Neural cell (in vitro differentiated cells): ENCODE results near the gene GABPA. TPM values are rescaled to one million over a fixed set of nuclear protein-coding genes. Genes with fewer than 3 reads are reported as not detected.

Source experiments
- H2AFZ ChIP-seq: fragments of 200-600, 300-800 bp; sonication (generic), shearing (Covaris generic); 2 replicates; pipeline ENCODE4 v1.6.0; 2014; ENCODE audit warnings: low read depth, mild to moderate bottlenecking, antibody characterized with exemption, low read length, moderate library complexity
- H3F3A ChIP-seq: fragments of 200-600 bp; shearing (Covaris generic); 2 replicates; pipeline ENCODE4 v1.6.1; 2016; ENCODE audit warnings: mild to moderate bottlenecking, moderate library complexity, mixed read lengths, antibody characterized with exemption, low read length; ENCODE audit not compliant: insufficient read depth, poor library complexity, severe bottlenecking
- H3K27ac ChIP-seq: fragments of 200-600, 300-800 bp; sonication (generic), shearing (Covaris generic); 2 replicates; pipeline ENCODE4 v1.5.1; 2014; ENCODE audit warnings: mild to moderate bottlenecking, low read length, moderate library complexity
- H3K27me3 ChIP-seq: fragments of 300-800, 200-600 bp; sonication (generic), shearing (Covaris generic); 2 replicates; pipeline ENCODE4 v1.6.0; 2014; ENCODE audit warnings: mild to moderate bottlenecking, low read depth, low read length, moderate library complexity; ENCODE audit not compliant: insufficient read depth
- H3K36me3 ChIP-seq: fragments of 300-800, 200-600 bp; sonication (generic), shearing (Covaris generic); 2 replicates; pipeline ENCODE4 v1.5.1; 2014; ENCODE audit warnings: mild to moderate bottlenecking, antibody characterized with exemption, low read length, moderate library complexity; ENCODE audit not compliant: insufficient read depth
- H3K4me2 ChIP-seq: fragments of 300-800, 200-600 bp; sonication (generic), shearing (Covaris generic); 2 replicates; pipeline ENCODE4 v1.6.0; 2014; ENCODE audit warnings: mild to moderate bottlenecking, low read length
- H3K4me3 ChIP-seq: fragments of 300-800, 200-600 bp; sonication (generic), shearing (Covaris generic); 2 replicates; pipeline ENCODE4 v1.5.1; 2014; ENCODE audit warnings: mild to moderate bottlenecking, low read length, moderate library complexity
- H3K79me2 ChIP-seq: fragments of 200-600 bp; shearing (Covaris generic); replicated peaks from 2 replicates; pipeline ENCODE4 v1.6.0; 2014; ENCODE audit warnings: mild to moderate bottlenecking, low read length, moderate library complexity; ENCODE audit not compliant: insufficient read depth
- H3K9ac ChIP-seq: fragments of 300-800, 200-600 bp; sonication (generic), shearing (Covaris generic); 2 replicates; pipeline ENCODE4 v1.6.1; 2016; ENCODE audit warnings: mild to moderate bottlenecking, low read length, mixed read lengths
- H3K9me2 ChIP-seq: fragments of 200-600 bp; shearing (Covaris generic); 2 replicates; pipeline ENCODE4 v1.6.1; 2016; ENCODE audit warnings: mild to moderate bottlenecking, low read length, mixed read lengths; ENCODE audit not compliant: insufficient read depth
- H3K9me3 ChIP-seq: fragments of 200-600, 300-800 bp; sonication (generic), shearing (Covaris generic); 2 replicates; pipeline ENCODE4 v1.6.1; 2016; ENCODE audit warnings: mild to moderate bottlenecking, mixed run types, low read length, moderate library complexity, mixed read lengths
- H4K20me1 ChIP-seq: fragments of 200-600 bp; shearing (Covaris generic); 2 replicates; pipeline ENCODE4 v1.6.1; 2016; ENCODE audit warnings: mild to moderate bottlenecking, mixed run types; ENCODE audit not compliant: insufficient read depth
- EP300 ChIP-seq: fragments of 450-650 bp; conservative IDR thresholded peaks from 2 replicates; pipeline ENCODE4 v1.6.1; 2014; ENCODE audit warnings: antibody characterized with exemption, mild to moderate bottlenecking, moderate library complexity; ENCODE audit not compliant: poor library complexity, severe bottlenecking
- EZH2 ChIP-seq: fragments of 200-600, 300-800 bp; shearing (Covaris generic), sonication (generic); IDR thresholded peaks from 2 replicates; pipeline ENCODE4 v1.6.1; 2014; ENCODE audit warnings: antibody characterized with exemption, low read length, borderline replicate concordance, mild to moderate bottlenecking; ENCODE audit not compliant: insufficient read depth, poor library complexity, severe bottlenecking
- MXI1 ChIP-seq: fragments of 450-650 bp; conservative IDR thresholded peaks from 2 replicates; pipeline ENCODE4 v1.6.1; 2014; ENCODE audit warnings: antibody characterized with exemption, mild to moderate bottlenecking; ENCODE audit not compliant: poor library complexity, severe bottlenecking
- POLR2AphosphoS5 ChIP-seq: IDR thresholded peaks from 2 replicates; pipeline ENCODE4 v1.6.1; 2012
- RAD21 ChIP-seq: fragments of 450-650 bp; conservative IDR thresholded peaks from 2 replicates; pipeline ENCODE4 v1.6.1; 2014; ENCODE audit warnings: antibody characterized with exemption, mild to moderate bottlenecking, moderate library complexity
- SMC3 ChIP-seq: fragments of 450-650 bp; conservative IDR thresholded peaks from 2 replicates; pipeline ENCODE4 v1.6.1; 2014; ENCODE audit warnings: antibody characterized with exemption, mild to moderate bottlenecking, moderate library complexity; ENCODE audit not compliant: poor library complexity
- TAF1 ChIP-seq: IDR thresholded peaks from 2 replicates; pipeline ENCODE4 v1.6.1; 2012; ENCODE audit warnings: low read depth
- polyA plus RNA-seq: library from polyadenylated mRNA; depleted of rRNA; stranded (reverse); fragments of >200 nt; gene quantifications from 2 replicates; pipeline ENCODE4 v1.2.3, GENCODE V29; 2014
- TF ChIP-seq, protein P1 (sequence below): fragments of 450-650 bp; IDR thresholded peaks from 2 replicates; pipeline ENCODE4 v1.5.1; 2014; ENCODE audit warnings: antibody characterized with exemption, mild to moderate bottlenecking, moderate library complexity; ENCODE audit not compliant: poor library complexity, severe bottlenecking
- TF ChIP-seq, protein P2 (sequence below): IDR thresholded peaks from 2 replicates; pipeline ENCODE4 v1.6.1; 2012; ENCODE audit warnings: borderline replicate concordance

The GABPA gene
- polyA plus RNA-seq, 1 donor from 2014 or later: 45.4 TPM

DNA sequence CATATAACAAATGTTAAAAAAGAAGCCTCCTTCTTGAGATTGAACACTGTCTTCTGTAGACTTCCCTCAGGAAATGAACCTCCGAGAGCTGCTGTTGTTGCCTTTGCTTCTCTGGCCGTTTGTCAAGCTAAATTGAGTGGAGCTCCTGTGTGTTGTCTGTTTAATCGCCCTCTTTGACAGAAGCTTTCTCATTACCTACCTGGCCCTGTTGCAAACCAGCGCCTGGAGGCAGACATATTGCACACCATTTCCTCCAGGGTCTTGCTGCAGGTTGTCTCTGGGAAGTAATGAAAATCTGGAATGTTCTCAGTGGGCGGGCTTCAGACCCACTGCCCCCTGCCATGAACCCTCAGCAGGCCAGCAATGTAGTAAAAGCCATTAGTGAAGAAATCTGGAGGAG is 83.3 kb downstream of the GABPA start:
- H3F3A ChIP-seq: no peaks in the 10 kb centered on the region
- no peak overlapping the region for H2AFZ ChIP-seq
- no peaks in the 10 kb centered on the region for H4K20me1 ChIP-seq
- H3K36me3 ChIP-seq: no peaks in the 10 kb centered on the region
- H3K4me3 ChIP-seq: no peak overlapping the region
- no peaks in the 10 kb centered on the region for H3K27me3 ChIP-seq
- no peak overlapping the region for H3K27ac ChIP-seq
- H3K79me2 ChIP-seq: no peaks in the 10 kb centered on the region
- H3K9me2 ChIP-seq: no peaks in the 10 kb centered on the region
- no peak overlapping the region for H3K9ac ChIP-seq
- H3K4me2 ChIP-seq: no peak overlapping the region
- TF ChIP-seq SMC3: no peak
- no peak for TF ChIP-seq EZH2
- TF ChIP-seq EP300: no peak
- TF ChIP-seq, protein P1, sequence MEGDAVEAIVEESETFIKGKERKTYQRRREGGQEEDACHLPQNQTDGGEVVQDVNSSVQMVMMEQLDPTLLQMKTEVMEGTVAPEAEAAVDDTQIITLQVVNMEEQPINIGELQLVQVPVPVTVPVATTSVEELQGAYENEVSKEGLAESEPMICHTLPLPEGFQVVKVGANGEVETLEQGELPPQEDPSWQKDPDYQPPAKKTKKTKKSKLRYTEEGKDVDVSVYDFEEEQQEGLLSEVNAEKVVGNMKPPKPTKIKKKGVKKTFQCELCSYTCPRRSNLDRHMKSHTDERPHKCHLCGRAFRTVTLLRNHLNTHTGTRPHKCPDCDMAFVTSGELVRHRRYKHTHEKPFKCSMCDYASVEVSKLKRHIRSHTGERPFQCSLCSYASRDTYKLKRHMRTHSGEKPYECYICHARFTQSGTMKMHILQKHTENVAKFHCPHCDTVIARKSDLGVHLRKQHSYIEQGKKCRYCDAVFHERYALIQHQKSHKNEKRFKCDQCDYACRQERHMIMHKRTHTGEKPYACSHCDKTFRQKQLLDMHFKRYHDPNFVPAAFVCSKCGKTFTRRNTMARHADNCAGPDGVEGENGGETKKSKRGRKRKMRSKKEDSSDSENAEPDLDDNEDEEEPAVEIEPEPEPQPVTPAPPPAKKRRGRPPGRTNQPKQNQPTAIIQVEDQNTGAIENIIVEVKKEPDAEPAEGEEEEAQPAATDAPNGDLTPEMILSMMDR: no peak
- no peak for TF ChIP-seq POLR2AphosphoS5
- no peak for TF ChIP-seq RAD21
- TF ChIP-seq TAF1: no peak
- TF ChIP-seq, protein P2, sequence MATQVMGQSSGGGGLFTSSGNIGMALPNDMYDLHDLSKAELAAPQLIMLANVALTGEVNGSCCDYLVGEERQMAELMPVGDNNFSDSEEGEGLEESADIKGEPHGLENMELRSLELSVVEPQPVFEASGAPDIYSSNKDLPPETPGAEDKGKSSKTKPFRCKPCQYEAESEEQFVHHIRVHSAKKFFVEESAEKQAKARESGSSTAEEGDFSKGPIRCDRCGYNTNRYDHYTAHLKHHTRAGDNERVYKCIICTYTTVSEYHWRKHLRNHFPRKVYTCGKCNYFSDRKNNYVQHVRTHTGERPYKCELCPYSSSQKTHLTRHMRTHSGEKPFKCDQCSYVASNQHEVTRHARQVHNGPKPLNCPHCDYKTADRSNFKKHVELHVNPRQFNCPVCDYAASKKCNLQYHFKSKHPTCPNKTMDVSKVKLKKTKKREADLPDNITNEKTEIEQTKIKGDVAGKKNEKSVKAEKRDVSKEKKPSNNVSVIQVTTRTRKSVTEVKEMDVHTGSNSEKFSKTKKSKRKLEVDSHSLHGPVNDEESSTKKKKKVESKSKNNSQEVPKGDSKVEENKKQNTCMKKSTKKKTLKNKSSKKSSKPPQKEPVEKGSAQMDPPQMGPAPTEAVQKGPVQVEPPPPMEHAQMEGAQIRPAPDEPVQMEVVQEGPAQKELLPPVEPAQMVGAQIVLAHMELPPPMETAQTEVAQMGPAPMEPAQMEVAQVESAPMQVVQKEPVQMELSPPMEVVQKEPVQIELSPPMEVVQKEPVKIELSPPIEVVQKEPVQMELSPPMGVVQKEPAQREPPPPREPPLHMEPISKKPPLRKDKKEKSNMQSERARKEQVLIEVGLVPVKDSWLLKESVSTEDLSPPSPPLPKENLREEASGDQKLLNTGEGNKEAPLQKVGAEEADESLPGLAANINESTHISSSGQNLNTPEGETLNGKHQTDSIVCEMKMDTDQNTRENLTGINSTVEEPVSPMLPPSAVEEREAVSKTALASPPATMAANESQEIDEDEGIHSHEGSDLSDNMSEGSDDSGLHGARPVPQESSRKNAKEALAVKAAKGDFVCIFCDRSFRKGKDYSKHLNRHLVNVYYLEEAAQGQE: no peak
- TF ChIP-seq MXI1: no peak
- H3K9me3 ChIP-seq: no peaks in the 10 kb centered on the region

DNA sequence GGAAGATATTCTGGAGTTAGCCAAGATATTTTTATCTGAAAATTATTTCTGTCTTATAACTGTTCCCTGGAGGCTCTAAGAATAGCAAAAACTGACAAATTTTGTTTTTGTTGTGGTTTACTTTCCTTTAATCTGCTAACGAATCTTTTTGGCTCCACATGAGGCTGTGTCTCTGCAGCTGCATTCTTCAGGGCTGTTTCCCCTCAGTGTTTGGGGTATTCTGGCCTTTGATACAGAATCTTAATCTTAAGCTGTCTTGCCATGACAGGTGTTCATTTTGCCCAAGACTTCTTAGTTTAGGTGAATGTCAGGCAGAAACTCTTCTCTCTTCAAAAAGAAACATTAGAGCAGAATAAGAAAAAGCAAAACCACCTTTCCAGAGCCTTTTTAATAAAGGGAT is 83.8 kb downstream of the GABPA start:
- no peaks in the 10 kb centered on the region for H3K9me3 ChIP-seq
- H3K36me3 ChIP-seq: no peaks in the 10 kb centered on the region
- H3K79me2 ChIP-seq: no peaks in the 10 kb centered on the region
- no peak overlapping the region for H3K4me2 ChIP-seq
- no peak overlapping the region for H2AFZ ChIP-seq
- no peak overlapping the region for H3K4me3 ChIP-seq
- no peak overlapping the region for H3K27ac ChIP-seq
- no peak for TF ChIP-seq POLR2AphosphoS5
- no peak for TF ChIP-seq MXI1
- TF ChIP-seq SMC3: no peak
- no peak for TF ChIP-seq RAD21
- TF ChIP-seq, protein P1: no peak
- TF ChIP-seq EZH2: no peak
- TF ChIP-seq, protein P2: no peak
- TF ChIP-seq EP300: no peak
- TF ChIP-seq TAF1: no peak
- H3K27me3 ChIP-seq: no peaks in the 10 kb centered on the region
- no peaks in the 10 kb centered on the region for H4K20me1 ChIP-seq
- no peaks in the 10 kb centered on the region for H3K9me2 ChIP-seq
- no peaks in the 10 kb centered on the region for H3F3A ChIP-seq
- no peak overlapping the region for H3K9ac ChIP-seq
